Measurements from ENCODE around the gene HES7.
A peak's percentile ranks its signal among the peaks of the same experiment; 100 is the strongest.

HES7 gene

DNA sequence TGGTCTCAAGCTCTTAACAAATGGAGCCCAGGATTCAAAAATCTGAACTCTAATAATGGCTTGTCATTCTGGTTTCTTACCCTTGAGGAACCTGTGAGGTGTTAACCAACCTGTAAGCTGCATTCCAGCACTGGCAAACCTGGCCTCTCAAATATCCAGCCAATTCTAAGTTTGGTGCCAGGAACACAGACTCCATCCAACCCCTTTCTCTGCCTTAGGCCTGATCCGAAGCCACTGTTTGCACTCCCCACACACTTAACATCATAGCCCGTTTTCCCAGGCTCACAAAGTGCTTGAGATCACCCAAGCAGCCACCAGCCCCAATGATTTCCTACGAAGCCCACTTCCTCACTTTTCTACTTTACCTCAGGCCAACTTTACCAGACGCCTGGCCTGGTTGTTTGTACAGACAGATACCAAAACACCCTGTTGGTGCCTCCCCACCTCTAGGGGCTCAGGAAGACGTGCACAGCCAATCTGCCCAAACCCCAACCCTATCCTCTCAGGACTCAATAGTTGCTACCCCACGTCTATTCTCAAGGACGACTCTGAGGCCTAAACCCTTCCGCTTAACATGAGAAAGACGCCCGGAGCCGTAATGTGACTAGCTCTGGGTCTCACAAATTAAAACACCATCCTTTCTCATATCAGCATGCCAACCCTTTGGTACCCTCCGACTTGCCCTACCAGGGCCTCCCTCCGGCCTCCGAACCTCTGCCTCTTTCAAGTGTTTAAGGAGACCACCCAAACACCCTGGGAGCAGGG is 31.5 kb upstream of the HES7 start:
- no peak for DNase-seq (ENCODE audit: low read depth)

GRCh38 chr17:8154608-8155155 is 30.8 kb upstream of the HES7 start:
- DNase-seq (ENCODE audit: low read depth) = no peak

GRCh38 chr17:8153957-8154607 is 30.2 kb upstream of the HES7 start:
- DNase-seq (ENCODE audit: low read depth) = peak; percentile 98

DNA sequence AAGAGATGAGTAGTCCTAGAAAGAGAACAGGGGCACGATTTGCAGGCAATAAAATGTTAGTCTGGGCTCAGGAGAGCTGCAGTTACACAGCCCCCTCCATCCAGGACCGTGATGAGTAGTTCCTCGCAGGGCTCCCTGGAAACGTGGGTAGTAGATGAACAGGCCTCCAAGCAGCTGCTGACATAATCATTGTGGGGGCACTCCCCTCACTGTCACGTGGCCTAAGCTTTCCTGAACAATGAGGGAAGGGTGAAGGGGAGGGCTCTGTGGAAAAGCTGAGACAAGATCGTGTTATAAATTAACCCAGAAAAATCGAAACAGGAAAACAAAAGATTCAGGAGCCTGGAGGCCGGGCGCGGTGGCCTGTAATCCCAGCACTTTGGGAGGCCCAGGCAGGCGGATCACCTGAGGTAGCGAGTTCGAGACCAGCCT is 29.6 kb upstream of the HES7 start:
- DNase-seq (ENCODE audit: low read depth) = peak; percentile 94

DNA sequence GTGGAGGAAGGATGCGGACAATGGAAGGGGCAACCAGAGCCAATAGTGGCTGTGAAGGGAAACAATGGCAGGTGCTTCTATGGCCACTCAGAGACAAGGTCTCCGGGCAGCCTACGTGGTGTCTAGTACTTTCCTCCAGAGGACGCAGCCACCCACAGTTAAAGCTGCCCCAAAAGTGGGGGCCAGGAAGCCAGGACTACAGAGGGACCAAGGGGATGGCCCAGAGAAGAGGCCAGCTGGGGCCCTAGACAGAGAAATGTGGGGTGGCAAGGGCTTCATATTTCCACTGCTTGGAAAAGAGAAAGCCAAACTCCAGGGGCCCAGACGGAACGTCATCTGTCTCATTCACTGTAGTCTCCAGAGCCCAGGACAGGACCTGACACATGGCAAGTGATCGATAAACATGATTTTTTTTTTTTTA is 29.1 kb upstream of the HES7 start:
- no peak for DNase-seq (ENCODE audit: low read depth)

GRCh38 chr17:8152112-8152775 is 28.3 kb upstream of the HES7 start, which contains the start of gene PER1:
Gene PER1, minus strand, starts transcription at chr17:8152404. Its CDS starts 1,698 bp downstream, at chr17:8150706.
- peak; percentile 87 for DNase-seq (ENCODE audit: low read depth)

- DNase-seq (ENCODE audit: low read depth) = peak; percentile 51
These were observed 27.8 kb upstream of the HES7 start for GRCh38 chr17:8151641-8152111.

DNA sequence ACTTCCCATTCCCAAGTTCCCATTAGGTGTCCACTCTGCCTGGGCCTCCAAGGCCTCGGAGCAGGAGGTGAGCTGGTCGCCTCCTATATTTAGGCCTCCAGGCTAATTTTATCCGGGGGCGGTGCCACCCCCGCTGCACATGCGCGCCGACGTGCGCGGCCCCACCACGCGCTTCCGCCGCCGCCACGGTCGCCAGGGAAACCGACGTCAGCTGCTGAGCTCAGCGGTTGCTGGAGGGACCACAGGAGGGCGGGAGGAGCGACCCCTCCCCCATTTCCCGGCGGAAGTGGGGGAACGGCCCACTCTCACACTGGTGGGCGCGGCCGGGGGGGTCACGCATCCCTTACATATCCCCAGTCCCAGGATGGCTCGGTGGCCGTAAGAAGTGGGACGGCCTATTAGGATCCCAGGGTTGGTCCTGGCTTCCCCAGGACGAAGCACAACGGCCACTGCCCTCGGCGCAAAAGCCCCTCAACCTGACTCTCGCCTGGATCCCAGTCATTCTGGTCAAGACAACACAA is 27.3 kb upstream of the HES7 start:
- peak; percentile 72 for DNase-seq (ENCODE audit: low read depth)

GRCh38 chr17:8150194-8151119 is 26.6 kb upstream of the HES7 start:
- DNase-seq (ENCODE audit: low read depth) = no peak

DNA sequence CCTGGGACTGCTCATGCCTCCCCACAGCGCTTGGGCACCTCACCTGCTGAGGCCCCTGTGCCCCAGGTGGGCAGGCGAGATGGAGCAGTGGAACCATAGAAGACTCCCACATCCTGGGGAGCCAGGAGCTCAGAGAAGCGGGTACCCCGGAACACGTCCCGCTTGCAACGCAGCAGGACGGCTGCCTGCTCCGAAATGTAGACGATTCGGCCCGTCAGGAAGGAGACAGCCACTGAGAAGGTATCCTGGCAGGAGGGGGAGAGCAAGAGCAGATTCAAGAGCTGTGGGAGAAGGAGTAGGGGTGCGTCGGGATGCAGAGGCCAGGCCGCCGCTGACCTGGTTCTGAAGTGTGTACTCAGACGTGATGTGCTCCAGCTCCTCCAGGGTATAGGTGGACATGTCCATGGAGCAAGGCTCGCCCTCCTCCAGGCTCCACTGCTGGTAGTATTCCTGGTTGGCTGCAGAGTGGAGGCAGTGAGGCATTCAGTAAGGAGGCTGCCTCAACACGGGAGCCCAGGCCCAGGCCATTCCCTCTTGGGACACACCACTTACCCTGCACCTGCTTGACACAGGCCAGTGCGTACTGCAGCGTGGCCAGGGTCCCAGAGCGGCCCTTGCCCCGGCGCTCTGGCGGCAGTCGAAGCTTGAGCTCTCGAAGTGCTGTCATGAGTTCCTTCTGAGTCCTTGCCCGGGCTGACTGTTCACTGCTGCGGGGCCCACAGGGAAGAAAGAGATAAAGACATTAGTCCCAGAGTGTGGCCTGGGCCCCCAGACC is 25.7 kb upstream of the HES7 start:
- DNase-seq (ENCODE audit: low read depth) = no peak

DNA sequence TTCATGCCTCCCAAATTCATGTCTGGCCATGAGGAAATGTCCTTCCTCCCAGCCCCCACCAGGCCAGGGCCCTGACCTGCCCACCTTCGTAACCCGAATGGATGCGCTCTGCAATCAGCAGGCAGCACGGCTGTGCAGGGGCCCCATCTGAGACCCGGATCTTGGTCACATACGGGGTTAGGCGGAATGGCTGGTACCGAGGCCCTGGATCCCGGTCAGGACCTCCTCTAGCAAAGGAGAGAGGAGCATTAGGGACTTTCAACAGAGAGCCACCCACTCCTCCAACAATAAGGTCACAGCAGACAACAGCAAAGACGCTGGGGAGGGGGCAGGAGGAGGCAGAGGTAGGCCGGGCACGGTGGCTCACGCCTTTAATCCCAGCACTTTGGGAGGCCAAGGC is 24.7 kb upstream of the HES7 start:
- DNase-seq (ENCODE audit: low read depth) = no peak

- DNase-seq (ENCODE audit: low read depth) = no peak
These were observed 24.0 kb upstream of the HES7 start for GRCh38 chr17:8147805-8148404.

GRCh38 chr17:8147141-8147804 is 23.4 kb upstream of the HES7 start:
- DNase-seq (ENCODE audit: low read depth) = no peak

DNA sequence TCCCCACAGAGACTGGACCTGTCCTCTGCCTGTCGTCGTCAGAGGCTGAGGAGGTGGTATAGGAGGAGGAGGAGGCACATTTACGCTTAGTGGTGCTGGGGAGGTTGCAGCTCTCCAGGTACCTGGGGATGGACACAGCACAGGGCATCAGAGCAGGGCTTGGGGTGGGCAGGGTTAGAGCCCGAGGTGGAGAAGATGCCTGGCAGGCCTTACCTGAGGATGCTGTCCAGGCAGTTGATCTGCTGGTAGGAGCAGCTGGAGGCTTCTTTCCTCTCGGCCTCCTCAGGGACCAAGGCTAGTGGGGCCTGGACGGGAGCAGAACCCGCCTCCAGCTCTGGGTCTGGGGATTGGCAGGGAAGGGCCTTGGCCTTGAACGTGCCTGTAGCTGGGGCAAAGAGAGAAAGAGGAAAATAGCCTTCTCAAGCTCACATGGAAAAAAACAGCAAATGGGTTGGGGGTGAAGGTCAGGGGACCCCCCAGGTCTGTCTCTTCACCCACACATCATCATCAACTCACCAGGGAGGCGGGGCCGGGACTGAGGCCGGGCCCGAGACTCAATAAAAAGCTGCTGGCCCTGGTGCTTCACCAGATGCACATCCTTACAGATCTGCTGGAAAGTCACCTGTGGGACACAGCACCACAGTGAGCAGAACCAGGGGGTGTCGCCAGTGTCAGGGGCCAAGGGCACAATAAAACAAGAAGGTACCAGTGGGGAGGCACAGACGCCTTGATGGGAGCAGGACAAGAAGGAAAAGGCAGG is 22.7 kb upstream of the HES7 start:
- no peak for DNase-seq (ENCODE audit: low read depth)

- no peak for DNase-seq (ENCODE audit: low read depth)
These were observed 21.9 kb upstream of the HES7 start for GRCh38 chr17:8145811-8146210.

DNA sequence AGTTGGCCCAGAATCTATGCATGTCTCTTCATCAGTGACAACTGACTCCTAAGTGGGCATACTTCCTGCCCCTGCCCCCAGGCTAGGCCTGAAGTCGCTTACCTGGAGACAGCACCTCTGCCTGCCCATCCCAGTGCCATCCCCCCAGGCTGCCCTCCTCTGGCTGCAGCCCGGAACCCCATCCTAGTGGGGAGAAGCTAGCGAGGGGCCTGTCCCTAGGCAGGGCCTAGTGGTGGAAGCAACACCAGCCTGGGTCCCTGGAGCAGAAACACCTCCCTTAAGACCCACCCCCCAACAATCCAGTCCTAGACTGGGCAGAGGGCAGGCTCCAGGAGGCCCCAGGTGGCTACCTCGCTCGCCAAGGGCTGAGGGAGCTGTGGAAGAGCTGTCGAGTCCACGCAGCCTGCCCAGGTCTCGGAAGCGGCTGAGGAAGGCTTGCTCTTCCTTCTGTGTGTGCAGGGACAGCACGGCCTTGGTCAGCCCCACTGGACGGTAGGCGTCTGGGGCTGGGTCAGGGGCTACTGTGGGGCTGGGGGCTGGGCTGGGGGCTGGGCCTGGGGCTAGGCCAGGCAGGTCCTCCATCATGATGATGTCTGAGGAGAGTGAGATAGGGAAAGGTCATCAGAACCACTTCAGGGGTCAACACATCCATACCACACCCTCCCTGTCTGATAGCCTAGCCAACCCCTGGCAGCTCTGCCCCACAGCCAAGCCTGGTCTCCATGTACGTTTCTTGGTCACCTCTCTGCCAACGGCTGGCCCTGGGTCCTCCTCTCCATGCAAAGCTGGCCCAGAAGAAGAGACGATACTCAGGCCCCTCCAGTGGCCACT is 20.7 kb upstream of the HES7 start:
- DNase-seq (ENCODE audit: low read depth) = no peak

GRCh38 chr17:8143581-8144400 is 19.9 kb upstream of the HES7 start:
- no peak for DNase-seq (ENCODE audit: low read depth)
